Adrenal gland (tissue), 12 donors: Measurements from ENCODE around the gene RASGEF1C. TPM values are rescaled to one million over a fixed set of nuclear protein-coding genes. Genes with fewer than 3 reads are reported as not detected.

ENCODE experiments used
- DNase-seq, 7 donors: peaks; one replicate each; pipeline ENCODE4 v3.0.0-alpha.2; 2019 to 2020
- H3K27ac ChIP-seq, 5 donors: fragments of 200-600 bp; sonication (generic) in 4 of 5; 1 replicate in 3 of 5; 2 replicates in 2 of 5; pipeline versions ENCODE4 v1.5.1 to v1.8.0; 2016 to 2020; ENCODE audit warnings: mild to moderate bottlenecking in 1 of 5
- H3K27me3 ChIP-seq: fragments of 200-600 bp; 2 replicates; pipeline ENCODE4 v1.8.0; 2021
- H3K36me3 ChIP-seq, 2 donors: fragments of 200-600 bp; replicated peaks in 1 of 2; 1 replicate in 1 of 2; 2 replicates in 1 of 2; pipeline versions ENCODE4 v1.5.1 to v1.8.0; 2018 to 2022
- H3K4me1 ChIP-seq, 2 donors: fragments of 200-600 bp; replicated peaks in 1 of 2; 1 replicate in 1 of 2; 2 replicates in 1 of 2; pipeline versions ENCODE4 v1.5.1 to v1.8.0; 2018 to 2021
- H3K4me3 ChIP-seq, 4 donors: fragments of 200-600 bp; sonication (generic) in 3 of 4; one replicate each; pipeline ENCODE4 v1.5.1; 2016 to 2018
- H3K9me3 ChIP-seq, 3 donors: fragments of 200-600 bp; sonication (generic) in 1 of 3; replicated peaks in 1 of 3; 1 replicate in 2 of 3; 2 replicates in 1 of 3; pipeline versions ENCODE4 v1.5.1 to v1.8.0; 2016 to 2021
- POLR2A ChIP-seq, 2 donors: fragments of 450-650 bp; IDR thresholded peaks; one replicate each; pipeline ENCODE4 v1.6.1; 2017; ENCODE audit warnings: antibody characterized with exemption in 2 of 2, mild to moderate bottlenecking in 2 of 2, moderate library complexity in 1 of 2
- WGBS, 4 donors: extraction: QIAGEN DNeasy Blood & Tissue Kit in 2 of 4; methylation state at CpG; one replicate each; pipeline versions ENCODE4 v1.1.5 to v1.1.7; 2013 to 2017; 5-methylcytosine and 5-hydroxymethylcytosine counted together
- intact Hi-C, 2 donors: fragments of 100-400 bp; cut with DNase I; formaldehyde crosslinking; loops; one replicate each; pipeline versions ENCODE4 v1.14.1 to v1.15.0; 2022 to 2023
- polyA plus RNA-seq, 3 donors: library from polyadenylated mRNA; stranded (reverse); fragments of 200-250 nt in 2 of 3; fragments of 350-450 nt in 1 of 3; fragmentation: Illumina TruSeq in 1 of 3; extraction: RNeasy Lipid Tissue Mini Kit (QIAGEN cat#74804) in 1 of 3; gene quantifications; one replicate each; pipeline ENCODE4 v1.2.3, GENCODE V29; 2013 to 2014
- total RNA-seq, 9 donors: library from RNA; depleted of rRNA in 4 of 9; stranded (reverse); fragments of >200 nt in 4 of 9; fragments of 120-200 nt in 1 of 9; fragmentation: NEBNext Ultra II Directional in 1 of 9; extraction: Animal tissue kit (Norgen Biotek cat#: 25700) in 1 of 9; gene quantifications; one replicate each; pipeline versions ENCODE4 v1.1.0 to v1.2.4, GENCODE V29; 2013 to 2023
- TF ChIP-seq, protein P1 (sequence below), 6 experiments: fragments of 450-650 bp in 4 of 6; fragments of 200-600 bp in 2 of 6; sonication (generic) in 1 of 6; IDR thresholded peaks; 1 replicate in 5 of 6; 2 replicates in 1 of 6; pipeline versions ENCODE4 v1.5.1 to v1.8.0; 2016 to 2021; ENCODE audit warnings: antibody characterized with exemption in 6 of 6, mild to moderate bottlenecking in 2 of 6, moderate library complexity in 1 of 6
- donor health status: healthy with polysubstance abuse.
- donor health status: Bipolar disorder and iron deficiency.
- donor health status: DM: yes; HTN: yes; CAD: no.
- donor health status: DM: no; HTN: no; CAD: no.
- donor health status: DM: no; HTN: no; CAD: no.
- donor health status: DM: yes; HTN: yes; CAD: no.

RASGEF1C gene
- total and polyA plus RNA-seq, 12 donors = 0.15 to 1.9 (median 0.74) TPM; not detected in 6

GRCh38 chr5:180179442-180180420, 29.3 kb downstream of the RASGEF1C start:
- TF ChIP-seq, protein P1, sequence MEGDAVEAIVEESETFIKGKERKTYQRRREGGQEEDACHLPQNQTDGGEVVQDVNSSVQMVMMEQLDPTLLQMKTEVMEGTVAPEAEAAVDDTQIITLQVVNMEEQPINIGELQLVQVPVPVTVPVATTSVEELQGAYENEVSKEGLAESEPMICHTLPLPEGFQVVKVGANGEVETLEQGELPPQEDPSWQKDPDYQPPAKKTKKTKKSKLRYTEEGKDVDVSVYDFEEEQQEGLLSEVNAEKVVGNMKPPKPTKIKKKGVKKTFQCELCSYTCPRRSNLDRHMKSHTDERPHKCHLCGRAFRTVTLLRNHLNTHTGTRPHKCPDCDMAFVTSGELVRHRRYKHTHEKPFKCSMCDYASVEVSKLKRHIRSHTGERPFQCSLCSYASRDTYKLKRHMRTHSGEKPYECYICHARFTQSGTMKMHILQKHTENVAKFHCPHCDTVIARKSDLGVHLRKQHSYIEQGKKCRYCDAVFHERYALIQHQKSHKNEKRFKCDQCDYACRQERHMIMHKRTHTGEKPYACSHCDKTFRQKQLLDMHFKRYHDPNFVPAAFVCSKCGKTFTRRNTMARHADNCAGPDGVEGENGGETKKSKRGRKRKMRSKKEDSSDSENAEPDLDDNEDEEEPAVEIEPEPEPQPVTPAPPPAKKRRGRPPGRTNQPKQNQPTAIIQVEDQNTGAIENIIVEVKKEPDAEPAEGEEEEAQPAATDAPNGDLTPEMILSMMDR (IDR thresholded peaks at IDR 0.05) = no peak
- TF ChIP-seq POLR2A (IDR thresholded peaks at IDR 0.05) = no peak
- 73 to 80% (median 77%) methylated on average over 21 to 23 of the region's 23 CpGs for WGBS, 4 donors
- H3K4me3 ChIP-seq = no peak overlapping the region
- no peaks in the 10 kb centered on the region for H3K36me3 ChIP-seq
- no peaks in the 10 kb centered on the region for H3K9me3 ChIP-seq
- H3K4me1 ChIP-seq = peaks cover 0 to 10% of the 10 kb centered on the region in 2 donors
- H3K27ac ChIP-seq = no peak overlapping the region
- peak in 1 of 7 donors; percentile 42 for DNase-seq
- intact Hi-C loops = no loop called here
- H3K27me3 ChIP-seq = no peaks in the 10 kb centered on the region

DNA sequence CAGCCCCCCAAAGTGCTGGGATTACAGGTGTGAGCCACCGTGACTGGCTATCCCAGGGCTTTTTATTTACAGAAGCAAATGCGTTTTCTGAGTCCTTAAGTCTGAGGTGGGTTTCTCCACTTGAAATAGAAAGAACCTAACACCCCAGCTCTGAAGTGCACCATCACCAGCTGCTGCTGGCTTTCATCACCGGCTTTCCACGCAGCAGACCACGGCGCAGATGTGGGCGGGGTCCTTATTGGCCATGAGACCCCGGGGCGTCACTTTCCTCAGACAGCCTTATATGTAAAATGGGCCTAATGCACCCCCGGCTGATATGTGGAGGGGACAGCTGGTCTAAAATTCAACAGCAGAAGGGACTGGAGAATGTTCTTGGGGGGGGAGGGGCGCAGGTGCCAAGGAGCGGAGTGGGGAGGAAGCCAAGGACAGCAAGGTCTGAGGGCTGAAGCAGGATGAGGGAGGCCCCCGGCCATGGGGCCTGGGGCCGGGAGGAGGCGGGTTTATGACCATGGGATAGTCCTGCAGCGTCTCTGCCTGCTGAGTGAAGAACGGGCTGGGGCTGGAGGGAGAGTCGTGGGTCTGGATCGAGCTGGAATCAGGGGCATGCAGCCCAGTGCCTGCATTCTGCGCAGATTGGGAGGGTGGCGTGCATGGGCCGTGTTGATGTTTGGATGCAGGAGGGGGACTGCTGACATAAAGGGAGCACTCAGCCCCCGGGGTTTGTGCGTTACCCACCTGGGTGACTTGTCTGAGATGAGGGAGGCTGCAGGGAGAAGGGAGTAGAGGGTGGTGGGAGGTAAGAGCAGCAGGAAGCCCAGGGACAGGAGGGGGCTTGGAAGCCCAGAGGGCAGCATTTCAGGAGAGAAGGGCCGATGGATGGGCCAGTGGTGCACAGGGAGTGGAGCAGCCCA, 30.2 kb downstream of the RASGEF1C start:
- no peak overlapping the region for H3K4me3 ChIP-seq
- no peak overlapping the region for H3K27ac ChIP-seq
- no peaks in the 10 kb centered on the region for H3K9me3 ChIP-seq
- peaks cover 0 to 10% of the 10 kb centered on the region in 2 donors for H3K4me1 ChIP-seq
- DNase-seq = peak in 1 of 7 donors; percentile 35
- no peaks in the 10 kb centered on the region for H3K36me3 ChIP-seq
- TF ChIP-seq, protein P1 (IDR thresholded peaks at IDR 0.05) = no peak
- TF ChIP-seq POLR2A (IDR thresholded peaks at IDR 0.05) = no peak
- H3K27me3 ChIP-seq = no peaks in the 10 kb centered on the region
- 78 to 81% (median 80%) methylated on average over 25 of the region's 25 CpGs for WGBS, 4 donors
- intact Hi-C loops = no loop called here

- Histone ChIP-seq H3K27me3 (no peaks in the 10 kb centered on the region), H3K9me3 (no peaks in the 10 kb centered on the region), H3K4me3 (no peak overlapping the region), H3K27ac (no peak overlapping the region), H3K36me3 (no peaks in the 10 kb centered on the region), H3K4me1 (peaks cover 0 to 10% of the 10 kb centered on the region in 2 donors)
- TF ChIP-seq, protein P1 (IDR thresholded peaks at IDR 0.05) = no peak
- TF ChIP-seq POLR2A (IDR thresholded peaks at IDR 0.05) = no peak
- WGBS, 4 donors = 92 to 98% (median 97%) methylated on average over 8 of the region's 8 CpGs
- DNase-seq = no peak
- intact Hi-C loops = no loop called here
These were observed 32.8 kb downstream of the RASGEF1C start for GRCh38 chr5:180176191-180176590.

- 90 to 100% (median 92%) methylated on average over 2 to 7 of the region's 7 CpGs for WGBS, 4 donors
- H3K27me3 ChIP-seq = no peaks in the 10 kb centered on the region
- intact Hi-C loops = no loop called here
- no peak overlapping the region for H3K27ac ChIP-seq
- no peak for TF ChIP-seq POLR2A (IDR thresholded peaks at IDR 0.05)
- TF ChIP-seq, protein P1 (IDR thresholded peaks at IDR 0.05) = no peak
- no peaks in the 10 kb centered on the region for H3K36me3 ChIP-seq
- H3K9me3 ChIP-seq = no peaks in the 10 kb centered on the region
- no peak overlapping the region for H3K4me3 ChIP-seq
- DNase-seq = no peak
- H3K4me1 ChIP-seq = peaks cover 0 to 10% of the 10 kb centered on the region in 2 donors
These were observed 34.0 kb downstream of the RASGEF1C start for GRCh38 chr5:180175015-180175431.
